ENCODE data around the gene PKD1. TPM values are rescaled to one million over a fixed set of nuclear protein-coding genes. Genes with fewer than 3 reads are reported as not detected.
"Not testable (repeated sequence)": the region's sequence is repeated elsewhere in the genome, so short reads cannot be mapped to it uniquely, and the experiment has no call there.

Gene PKD1
- total and polyA plus RNA-seq, 12 donors = 76.7 to 122 (median 104) TPM

DNA sequence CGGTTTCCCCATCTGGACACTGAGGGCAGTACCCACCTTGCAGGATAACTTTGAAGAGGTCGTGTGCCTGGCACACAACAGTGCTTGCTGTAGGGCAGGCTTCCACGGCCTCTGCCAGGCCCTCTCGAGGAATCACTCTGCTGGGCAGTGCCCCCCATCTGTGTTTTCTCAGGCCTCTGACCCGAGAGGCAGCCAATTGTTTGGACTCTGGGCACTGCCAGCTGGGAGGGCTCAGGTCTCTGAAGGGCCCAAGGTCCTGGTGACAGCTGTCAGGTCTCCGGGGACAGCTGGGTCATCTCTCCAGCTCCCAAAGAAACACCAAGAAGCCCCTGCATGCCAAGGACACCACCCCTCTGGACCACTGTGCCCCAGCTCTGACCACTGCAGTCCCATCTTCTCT lies 11.7 kb upstream of the PKD1 start:
- peaks cover 13 to 50% (median 44%) of the 10 kb centered on the region in 9 donors for H3K4me1 ChIP-seq
- H3K36me3 ChIP-seq = peaks cover 0 to 12% (median 2%) of the 10 kb centered on the region in 9 donors
- DNase-seq (no peak), ATAC-seq (peak in 3 of 8 donors; percentile 0 to 11 (median 6))
- 57 to 60% methylated on average over 6 of the region's 6 CpGs for WGBS, 2 donors
- peak overlapping the region in 9 of 10 donors; percentile 13 to 91 (median 84) for H3K27ac ChIP-seq
- intact Hi-C loops (cut with DNase I) = loop anchor here in 2 of 10 donors (10.0 kb wide), 2 partner anchors 63 to 143 kb away; partner anchors contain the start of gene ZNF598 (in 1 of the 2)
- peaks cover 0 to 14% (median 0%) of the 10 kb centered on the region in 7 donors for H3K27me3 ChIP-seq
- H3K9me3 ChIP-seq = no peaks in the 10 kb centered on the region
- TF ChIP-seq, protein P1, sequence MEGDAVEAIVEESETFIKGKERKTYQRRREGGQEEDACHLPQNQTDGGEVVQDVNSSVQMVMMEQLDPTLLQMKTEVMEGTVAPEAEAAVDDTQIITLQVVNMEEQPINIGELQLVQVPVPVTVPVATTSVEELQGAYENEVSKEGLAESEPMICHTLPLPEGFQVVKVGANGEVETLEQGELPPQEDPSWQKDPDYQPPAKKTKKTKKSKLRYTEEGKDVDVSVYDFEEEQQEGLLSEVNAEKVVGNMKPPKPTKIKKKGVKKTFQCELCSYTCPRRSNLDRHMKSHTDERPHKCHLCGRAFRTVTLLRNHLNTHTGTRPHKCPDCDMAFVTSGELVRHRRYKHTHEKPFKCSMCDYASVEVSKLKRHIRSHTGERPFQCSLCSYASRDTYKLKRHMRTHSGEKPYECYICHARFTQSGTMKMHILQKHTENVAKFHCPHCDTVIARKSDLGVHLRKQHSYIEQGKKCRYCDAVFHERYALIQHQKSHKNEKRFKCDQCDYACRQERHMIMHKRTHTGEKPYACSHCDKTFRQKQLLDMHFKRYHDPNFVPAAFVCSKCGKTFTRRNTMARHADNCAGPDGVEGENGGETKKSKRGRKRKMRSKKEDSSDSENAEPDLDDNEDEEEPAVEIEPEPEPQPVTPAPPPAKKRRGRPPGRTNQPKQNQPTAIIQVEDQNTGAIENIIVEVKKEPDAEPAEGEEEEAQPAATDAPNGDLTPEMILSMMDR (IDR thresholded peaks at IDR 0.05) = no peak
- H3K4me3 ChIP-seq = peak overlapping the region in 3 of 10 donors; percentile 49 to 64 (median 57)

DNA sequence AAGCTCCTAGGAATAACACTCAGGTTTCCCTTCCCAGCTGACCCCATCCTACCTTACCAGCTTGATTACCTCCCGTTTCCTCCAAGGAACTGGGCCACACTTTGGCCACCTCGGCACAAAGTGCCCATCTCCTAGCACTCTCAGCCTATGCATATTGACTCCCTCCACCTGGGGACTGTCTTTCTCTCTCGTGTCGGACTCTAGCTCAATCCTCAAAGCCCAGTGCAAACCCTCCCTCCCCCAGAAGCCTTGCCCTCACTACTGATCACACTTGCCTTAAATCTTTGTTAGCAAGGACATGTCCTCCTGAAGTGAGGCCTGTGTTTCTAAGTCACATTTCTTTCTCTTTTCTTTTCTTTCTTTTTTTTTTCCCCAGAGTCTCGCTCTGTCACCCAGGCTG lies 10.1 kb upstream of the PKD1 start:
- H3K27ac ChIP-seq = no peak overlapping the region
- 81 to 86% methylated on average over 5 of the region's 5 CpGs for WGBS, 2 donors
- TF ChIP-seq, protein P1 (IDR thresholded peaks at IDR 0.05) = no peak

DNA sequence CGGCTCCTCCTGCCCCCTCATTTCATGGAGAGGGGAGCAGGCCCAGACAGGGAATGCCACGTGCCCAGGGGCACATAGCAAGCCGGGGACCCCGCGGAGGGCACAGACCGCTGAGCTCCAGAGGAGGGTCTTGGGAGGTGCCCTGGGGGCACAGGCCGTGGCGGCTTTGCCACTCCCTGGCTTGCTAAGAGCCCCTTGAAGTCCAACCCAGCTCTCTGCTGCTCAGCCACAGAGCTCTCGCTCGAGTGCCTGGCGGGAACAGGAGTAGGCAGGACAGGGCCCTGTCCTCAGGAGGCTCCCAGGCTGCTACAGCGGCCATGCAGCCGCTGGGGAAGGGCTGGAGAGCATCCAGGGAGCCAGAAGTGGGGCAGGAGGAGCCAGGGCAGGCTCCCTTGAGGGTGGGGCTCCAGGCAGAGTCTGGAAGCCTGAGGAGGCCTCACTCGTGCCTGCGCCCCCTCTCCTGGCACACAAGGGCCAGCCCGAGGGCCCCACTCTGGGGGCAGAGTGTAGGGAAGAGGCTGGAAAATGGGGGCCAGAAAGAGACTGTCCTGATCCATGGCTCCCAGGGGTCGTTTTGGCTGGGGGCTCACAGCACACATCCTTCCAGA lies 8.3 kb upstream of the PKD1 start:
- Histone ChIP-seq H3K4me3 (no peak overlapping the region), H3K4me1 (peaks cover 4 to 26% (median 16%) of the 10 kb centered on the region in 9 donors), H3K9me3 (no peaks in the 10 kb centered on the region), H3K36me3 (no peaks in the 10 kb centered on the region), H3K27ac (no peak overlapping the region), H3K27me3 (peaks cover 0 to 4% (median 0%) of the 10 kb centered on the region in 7 donors)
- DNase-seq = no peak
- WGBS, 2 donors = 81 to 83% methylated on average over 17 of the region's 17 CpGs
- intact Hi-C loops (cut with DNase I) = loop anchor here in 4 of 10 donors (5.0 to 10.0 kb wide), 4 partner anchors 59 to 142 kb away; partner anchors contain the start of gene ZNF598 (in 1 of the 4)
- no peak for ATAC-seq
- TF ChIP-seq, protein P1 (IDR thresholded peaks at IDR 0.05) = no peak

More for the DNA sequence above, 10.1 kb upstream of the PKD1 start:
- peaks cover 0 to 14% (median 0%) of the 10 kb centered on the region in 7 donors for H3K27me3 ChIP-seq
- H3K4me3 ChIP-seq = no peak overlapping the region
- H3K4me1 ChIP-seq = peaks cover 7 to 35% (median 29%) of the 10 kb centered on the region in 9 donors
- peaks cover 0 to under 1% (median 0%) of the 10 kb centered on the region in 9 donors for H3K36me3 ChIP-seq
- DNase-seq (no peak), ATAC-seq (no peak)
- intact Hi-C loops (cut with DNase I) = loop anchor here in 2 of 10 donors (10.0 kb wide), 2 partner anchors 61 to 141 kb away; partner anchors contain the start of gene ZNF598 (in 1 of the 2)
- H3K9me3 ChIP-seq = no peaks in the 10 kb centered on the region

DNA sequence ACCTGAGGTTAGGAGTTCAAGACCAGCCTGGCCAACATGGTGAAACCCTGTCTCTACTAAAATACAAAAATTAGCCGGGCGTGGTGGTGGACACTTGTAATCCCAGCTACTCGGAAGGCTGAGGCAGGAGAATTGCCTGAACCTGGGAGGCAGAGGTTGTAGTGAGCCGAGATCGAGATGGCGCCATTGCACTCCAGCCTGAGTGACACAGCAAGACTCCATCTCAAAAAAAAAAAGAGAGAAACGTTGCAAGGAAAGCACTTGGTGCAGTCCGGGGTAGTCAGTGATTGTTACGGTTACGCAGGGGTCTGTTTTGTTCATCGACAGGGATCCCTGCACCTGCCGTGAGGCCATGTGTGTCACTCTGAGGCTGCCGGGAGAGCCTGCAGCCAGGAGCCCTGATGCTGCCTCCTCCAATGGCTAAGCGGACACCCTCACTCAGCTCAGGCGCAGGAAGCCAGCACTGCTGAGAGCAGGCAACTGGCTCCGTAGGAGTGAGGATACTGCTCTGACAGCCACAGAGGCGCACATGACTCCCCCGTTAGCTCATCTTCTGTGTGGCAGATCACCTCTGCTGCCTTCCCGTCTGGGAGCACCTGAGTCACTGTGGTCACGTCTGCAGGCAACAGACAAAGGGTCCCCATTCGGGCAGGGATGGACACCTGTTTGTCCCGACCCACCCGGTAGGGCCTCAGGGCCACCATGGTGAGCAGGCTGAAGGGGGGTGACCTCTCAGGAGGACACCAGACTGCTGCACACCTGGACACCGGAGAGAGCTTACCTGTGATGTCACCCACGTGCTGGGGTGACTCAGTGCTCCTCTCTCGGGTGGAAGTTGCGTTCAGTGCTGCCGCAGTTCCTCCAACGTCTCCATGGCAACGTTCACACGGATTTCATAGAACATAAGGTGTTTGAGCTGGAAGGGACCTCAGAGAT lies 7.5 kb upstream of the PKD1 start:
- 78 to 80% methylated on average over 31 of the region's 31 CpGs for WGBS, 2 donors
- ATAC-seq = no peak
- TF ChIP-seq, protein P1 (IDR thresholded peaks at IDR 0.05) = no peak
- H3K36me3 ChIP-seq = no peaks in the 10 kb centered on the region
- intact Hi-C loops (cut with DNase I) = loop anchor here in 4 of 10 donors (5.0 to 10.0 kb wide), 4 partner anchors 58 to 141 kb away; partner anchors contain the start of gene ZNF598 (in 1 of the 4)
- H3K4me1 ChIP-seq = peaks cover 0 to 21% (median 11%) of the 10 kb centered on the region in 9 donors
- H3K27ac ChIP-seq = no peak overlapping the region
- no peaks in the 10 kb centered on the region for H3K9me3 ChIP-seq
- no peak for DNase-seq
- H3K4me3 ChIP-seq = no peak overlapping the region
- no peaks in the 10 kb centered on the region for H3K27me3 ChIP-seq

DNA sequence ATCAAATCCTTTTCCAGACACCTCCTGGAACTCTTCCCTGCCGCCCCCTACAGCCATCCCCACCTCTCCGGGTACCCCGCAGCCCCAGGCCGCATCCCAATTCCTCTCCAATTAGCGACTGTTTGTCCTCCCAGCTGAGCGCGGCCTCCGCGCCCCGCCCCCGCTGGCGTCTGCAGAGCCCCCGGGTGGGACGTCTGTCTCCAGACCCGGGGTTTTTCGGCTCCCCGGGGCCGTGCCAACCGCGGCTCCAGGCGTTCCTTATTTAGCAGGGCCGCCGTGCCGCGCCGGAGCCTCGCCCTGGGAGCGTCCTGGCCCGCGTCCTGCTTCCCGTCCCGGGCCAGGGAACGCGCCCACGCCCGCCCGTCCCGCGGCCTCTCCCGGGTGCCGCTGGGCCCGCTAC lies 627 bp downstream of the PKD1 start:
- H3K36me3 ChIP-seq; H3K9me3 ChIP-seq; H3K27me3 ChIP-seq; intact Hi-C loops (cut with DNase I); ATAC-seq: not testable (repeated sequence)
- WGBS, 2 donors = 0% methylated on average over 27 to 30 of the region's 42 CpGs
- Histone ChIP-seq H3K4me3 (peak overlapping the region; percentile 49 to 67 (median 64)), H3K4me1 (peaks cover 0 to 27% (median 8%) of the 10 kb centered on the region in 9 donors), H3K27ac (peak overlapping the region; percentile 61 to 82 (median 75))
- peak in 1 of 2 donors; percentile 49 for DNase-seq

DNA sequence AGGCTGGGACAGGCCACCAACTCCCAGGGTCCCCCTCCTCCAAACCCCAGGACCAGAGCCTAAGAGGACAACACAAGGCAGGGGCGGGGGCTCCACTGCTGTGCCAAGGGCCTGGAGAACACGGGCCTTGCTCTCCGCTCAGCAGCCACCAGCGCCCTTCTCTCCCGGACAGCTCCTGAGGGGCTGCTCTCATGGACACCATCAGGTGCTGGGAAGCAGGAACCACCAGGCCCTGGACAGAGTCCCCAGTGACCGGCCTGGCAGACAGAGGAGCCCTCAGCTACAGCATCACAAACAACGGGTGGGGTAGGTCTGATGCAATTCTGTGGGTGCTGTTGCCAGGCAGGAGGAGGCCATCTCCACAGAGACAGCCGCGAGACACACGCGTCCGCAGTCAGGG lies 1.9 kb downstream of the PKD1 start:
- H3K9me3 ChIP-seq; H3K36me3 ChIP-seq; intact Hi-C loops (cut with DNase I); H3K27me3 ChIP-seq; ATAC-seq; DNase-seq: not testable (repeated sequence)
- WGBS, 2 donors = 45 to 61% methylated on average over 5 of the region's 12 CpGs
- Histone ChIP-seq H3K4me3 (peak overlapping the region in 2 of 10 donors; percentile 22 to 24), H3K27ac (peak overlapping the region in 2 of 10 donors; percentile 26 to 39), H3K4me1 (peaks cover under 1 to 29% (median 11%) of the 10 kb centered on the region in 9 donors)
